DND-41 (cell line): ENCODE data around the gene MSRB3.

Experiments
- ATAC-seq: fragments of 200-7000 bp; cut with Tn5 transposase; 3 replicates; pipeline ENCODE4 v1.9.1; 2021; ENCODE audit warnings: low read depth; ENCODE audit not compliant: insufficient read depth
- DNase-seq: peaks from one replicate; pipeline ENCODE4 v3.0.0-alpha.2; 2020
- H2AFZ ChIP-seq: 2 replicates; pipeline ENCODE4 v1.6.0; 2012; ENCODE audit warnings: low read depth, low read length
- H3K27ac ChIP-seq: 2 replicates; pipeline ENCODE4 v1.5.1; 2012; ENCODE audit warnings: low read length, inconsistent platforms
- H3K27me3 ChIP-seq: fragments of 200-600 bp; sonication (generic); 2 replicates; pipeline ENCODE4 v1.6.0; 2012; ENCODE audit warnings: low read length, mild to moderate bottlenecking, inconsistent platforms; ENCODE audit not compliant: insufficient read depth, poor library complexity
- H3K36me3 ChIP-seq: 2 replicates; pipeline ENCODE4 v1.5.1; 2012; ENCODE audit warnings: low read length, inconsistent platforms; ENCODE audit not compliant: insufficient read depth
- H3K4me1 ChIP-seq: 2 replicates; pipeline ENCODE4 v1.5.1; 2012; ENCODE audit warnings: mild to moderate bottlenecking, low read length; ENCODE audit not compliant: insufficient read depth
- H3K4me2 ChIP-seq: 2 replicates; pipeline ENCODE4 v1.6.0; 2012; ENCODE audit warnings: mild to moderate bottlenecking, moderate library complexity, low read length, inconsistent platforms; ENCODE audit not compliant: insufficient read depth
- H3K4me3 ChIP-seq, 2 experiments: fragments of 200-600 bp in 1 of 2; shearing (Covaris generic) in 1 of 2; 2 replicates each; pipeline ENCODE4 v1.5.1; 2012 to 2016; ENCODE audit warnings: inconsistent platforms in 2 of 2, low read length in 2 of 2, mild to moderate bottlenecking in 2 of 2, low read depth in 1 of 2, moderate library complexity in 1 of 2
- H3K79me2 ChIP-seq: 2 replicates; pipeline ENCODE4 v1.6.0; 2012; ENCODE audit warnings: low read length, inconsistent platforms; ENCODE audit not compliant: insufficient read depth
- H3K9ac ChIP-seq: 2 replicates; pipeline ENCODE4 v1.6.0; 2012; ENCODE audit warnings: low read depth, mild to moderate bottlenecking, inconsistent platforms, low read length, moderate library complexity
- H3K9me3 ChIP-seq: 2 replicates; pipeline ENCODE4 v1.5.1; 2012; ENCODE audit warnings: low read length, moderate library complexity, mild to moderate bottlenecking, inconsistent platforms; ENCODE audit not compliant: insufficient read depth, severe bottlenecking
- H4K20me1 ChIP-seq: 2 replicates; pipeline ENCODE4 v1.6.0; 2012; ENCODE audit warnings: low read length; ENCODE audit not compliant: insufficient read depth
- CTCF ChIP-seq: IDR thresholded peaks from 2 replicates; pipeline ENCODE4 v1.5.1; 2012; ENCODE audit warnings: borderline replicate concordance, low read length, moderate library complexity, mild to moderate bottlenecking; ENCODE audit not compliant: poor library complexity, severe bottlenecking; ENCODE audit errors: extremely low read depth
- EZH2 ChIP-seq: IDR thresholded peaks from 3 replicates; pipeline ENCODE4 v1.6.1; 2012; ENCODE audit warnings: borderline replicate concordance, low read depth, mild to moderate bottlenecking, moderate library complexity, low read length, inconsistent platforms; ENCODE audit not compliant: severe bottlenecking

Gene MSRB3

DNA sequence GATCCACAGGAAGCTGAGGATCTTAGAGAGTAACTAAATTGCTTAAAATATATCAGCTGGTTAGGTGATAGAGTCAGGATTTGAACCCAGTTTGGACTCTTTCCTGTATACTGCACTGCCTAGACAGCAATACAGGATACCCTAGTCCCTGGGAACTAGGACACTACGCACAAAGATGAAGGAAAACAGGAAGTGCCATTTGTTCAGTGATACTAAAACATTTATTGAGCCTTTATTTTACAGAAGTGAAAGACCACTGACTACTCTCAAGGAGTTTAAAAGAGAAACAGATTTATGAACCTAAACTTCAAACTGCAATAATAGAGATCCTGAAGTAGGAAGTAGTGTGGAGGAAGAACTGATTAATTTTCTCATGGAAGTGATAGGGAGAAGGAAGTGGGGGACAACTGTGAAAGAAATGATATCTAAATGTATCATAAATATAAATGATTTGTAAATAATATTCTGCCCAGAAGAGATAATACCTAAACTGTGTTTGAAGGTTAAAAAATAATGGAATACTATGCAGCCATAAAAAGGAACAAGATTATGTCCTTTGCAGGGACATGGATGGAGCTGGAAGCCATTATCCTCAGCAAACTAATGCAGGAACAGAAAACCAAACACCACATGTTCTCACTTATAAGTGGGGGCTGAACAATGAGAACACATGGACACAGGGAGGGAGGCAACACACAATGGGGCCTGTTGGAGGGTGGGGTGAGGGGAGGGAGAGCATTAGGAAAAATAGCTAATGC lies 18.2 kb downstream of the MSRB3 start:
- Histone ChIP-seq H4K20me1 (peaks cover 8% of the 10 kb centered on the region; the same call in 1 of the 2 replicates), H3K9ac (no peak overlapping the region), H3K4me3 (no peak overlapping the region), H3K27me3 (no peaks in the 10 kb centered on the region), H3K4me1 (no peaks in the 10 kb centered on the region), H3K79me2 (peaks cover 10% of the 10 kb centered on the region; the same call in 1 of the 2 replicates), H3K27ac (no peak overlapping the region), H3K36me3 (no peaks in the 10 kb centered on the region), H3K9me3 (no peaks in the 10 kb centered on the region), H3K4me2 (no peak overlapping the region), H2AFZ (no peak overlapping the region)
- TF ChIP-seq EZH2 (no peak), CTCF (no peak)
- DNase-seq, result no peak
- ATAC-seq, result no peak

- TF ChIP-seq CTCF (no peak), EZH2 (no peak)
- ATAC-seq (no peak), DNase-seq (no peak)
- Histone ChIP-seq H3K36me3 (no peaks in the 10 kb centered on the region), H3K4me1 (no peaks in the 10 kb centered on the region), H3K4me2 (no peak overlapping the region), H3K79me2 (peaks cover 12% of the 10 kb centered on the region; the same call in 1 of the 2 replicates), H3K27ac (no peak overlapping the region), H3K27me3 (no peaks in the 10 kb centered on the region), H3K4me3 (no peak overlapping the region), H3K9ac (no peak overlapping the region), H2AFZ (no peak overlapping the region), H4K20me1 (peaks cover 11% of the 10 kb centered on the region; the same call in 1 of the 2 replicates), H3K9me3 (no peaks in the 10 kb centered on the region)
Observed at GRCh38 chr12:65300097-65300496, 21.6 kb downstream of the MSRB3 start.

- H3K4me1 ChIP-seq, result no peaks in the 10 kb centered on the region
- no peaks in the 10 kb centered on the region for H3K9me3 ChIP-seq
- peaks cover 12% of the 10 kb centered on the region; the same call in 1 of the 2 replicates for H3K79me2 ChIP-seq
- DNase-seq, result no peak
- no peak overlapping the region for H3K27ac ChIP-seq
- ATAC-seq, result peak; percentile 52; the same call in 2 of the 3 replicates
- no peak overlapping the region for H3K4me2 ChIP-seq
- TF ChIP-seq CTCF (peak; percentile 32), EZH2 (no peak)
- no peak overlapping the region for H2AFZ ChIP-seq
- no peak overlapping the region for H3K4me3 ChIP-seq
- peaks cover 11% of the 10 kb centered on the region; the same call in 1 of the 2 replicates for H4K20me1 ChIP-seq
- no peak overlapping the region for H3K9ac ChIP-seq
- no peaks in the 10 kb centered on the region for H3K36me3 ChIP-seq
- H3K27me3 ChIP-seq, result no peaks in the 10 kb centered on the region
Observed at GRCh38 chr12:65300679-65301349, 22.3 kb downstream of the MSRB3 start.
